ENCODE results near the gene PRM1.

DNA sequence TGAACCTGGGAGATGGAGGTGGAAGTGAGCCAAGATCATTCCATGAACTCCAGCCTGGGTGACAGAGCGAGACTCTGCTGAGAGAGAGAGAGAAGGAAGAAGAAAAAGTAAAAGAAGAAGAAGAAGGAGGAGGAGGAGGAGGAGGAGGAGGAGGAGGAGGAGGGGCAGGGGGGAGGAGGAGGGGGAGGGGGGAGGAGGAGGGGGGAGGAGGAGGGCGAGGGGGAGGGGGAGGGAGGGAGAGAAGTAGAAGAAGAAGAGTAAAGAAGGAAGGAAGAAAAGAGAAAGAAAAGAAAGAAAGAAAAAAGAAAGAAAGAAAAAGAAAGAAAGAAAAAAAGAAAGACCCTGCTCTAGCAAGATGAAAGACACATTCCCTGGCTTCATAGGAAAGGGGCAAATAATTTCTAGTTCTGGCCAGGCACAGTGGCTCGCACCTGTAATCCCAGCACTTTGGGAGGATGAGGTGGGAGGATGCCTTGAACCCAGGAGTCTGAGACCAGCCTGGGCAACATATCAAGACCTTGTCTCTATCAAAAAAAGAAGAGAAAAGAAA lies 48.8 kb downstream of the PRM1 start:
- TF ChIP-seq, protein P1, sequence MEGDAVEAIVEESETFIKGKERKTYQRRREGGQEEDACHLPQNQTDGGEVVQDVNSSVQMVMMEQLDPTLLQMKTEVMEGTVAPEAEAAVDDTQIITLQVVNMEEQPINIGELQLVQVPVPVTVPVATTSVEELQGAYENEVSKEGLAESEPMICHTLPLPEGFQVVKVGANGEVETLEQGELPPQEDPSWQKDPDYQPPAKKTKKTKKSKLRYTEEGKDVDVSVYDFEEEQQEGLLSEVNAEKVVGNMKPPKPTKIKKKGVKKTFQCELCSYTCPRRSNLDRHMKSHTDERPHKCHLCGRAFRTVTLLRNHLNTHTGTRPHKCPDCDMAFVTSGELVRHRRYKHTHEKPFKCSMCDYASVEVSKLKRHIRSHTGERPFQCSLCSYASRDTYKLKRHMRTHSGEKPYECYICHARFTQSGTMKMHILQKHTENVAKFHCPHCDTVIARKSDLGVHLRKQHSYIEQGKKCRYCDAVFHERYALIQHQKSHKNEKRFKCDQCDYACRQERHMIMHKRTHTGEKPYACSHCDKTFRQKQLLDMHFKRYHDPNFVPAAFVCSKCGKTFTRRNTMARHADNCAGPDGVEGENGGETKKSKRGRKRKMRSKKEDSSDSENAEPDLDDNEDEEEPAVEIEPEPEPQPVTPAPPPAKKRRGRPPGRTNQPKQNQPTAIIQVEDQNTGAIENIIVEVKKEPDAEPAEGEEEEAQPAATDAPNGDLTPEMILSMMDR (IDR thresholded peaks at IDR 0.05): no peak
- no peak for TF ChIP-seq CHD2 (IDR thresholded peaks at IDR 0.05; ENCODE audit: low read length, partially characterized antibody)
- no peak for TF ChIP-seq HDAC2 (IDR thresholded peaks at IDR 0.05)
